SJSA1 (cell line): Measurements from ENCODE around the gene WDR46. TPM values are rescaled to one million over a fixed set of nuclear protein-coding genes. Genes with fewer than 3 reads are reported as not detected.

Experiments
- DNase-seq, 2 experiments: peaks; one replicate each; pipeline ENCODE4 v3.0.0-alpha.2; 2015 to 2020; ENCODE audit warnings: low spot score in 2 of 2, low read depth in 1 of 2
- H3K27ac ChIP-seq: fragments of 250-450 bp; sonication (Bioruptor Pico); 2 replicates; pipeline ENCODE4 v1.5.1; 2020; ENCODE audit warnings: mild to moderate bottlenecking, moderate library complexity
- H3K27me3 ChIP-seq: fragments of 250-450 bp; sonication (Bioruptor Pico); replicated peaks from 2 replicates; pipeline ENCODE4 v1.5.1; 2020; ENCODE audit warnings: mild to moderate bottlenecking, moderate library complexity
- H3K36me3 ChIP-seq: fragments of 250-450 bp; sonication (Bioruptor Pico); 2 replicates; pipeline ENCODE4 v1.5.1; 2020; ENCODE audit warnings: mild to moderate bottlenecking
- H3K4me1 ChIP-seq: fragments of 250-450 bp; sonication (Bioruptor Pico); replicated peaks from 2 replicates; pipeline ENCODE4 v1.6.1; 2021; ENCODE audit warnings: mild to moderate bottlenecking
- H3K4me3 ChIP-seq: fragments of 250-450 bp; sonication (Bioruptor Pico); 2 replicates; pipeline ENCODE4 v1.5.1; 2020; ENCODE audit warnings: mild to moderate bottlenecking
- H3K9me3 ChIP-seq: fragments of 250-450 bp; sonication (Bioruptor Pico); replicated peaks from 2 replicates; pipeline ENCODE4 v1.5.1; 2020; ENCODE audit warnings: mild to moderate bottlenecking
- total RNA-seq: library from RNA; depleted of rRNA; stranded (reverse); fragments of >200 nt; shearing (Covaris generic); gene quantifications from 2 replicates; pipeline ENCODE4 v1.2.3, GENCODE V29; 2014; rRNA removed

Gene WDR46
- total RNA-seq, 1 experiment from 2014 or later = 81.8 TPM

DNA sequence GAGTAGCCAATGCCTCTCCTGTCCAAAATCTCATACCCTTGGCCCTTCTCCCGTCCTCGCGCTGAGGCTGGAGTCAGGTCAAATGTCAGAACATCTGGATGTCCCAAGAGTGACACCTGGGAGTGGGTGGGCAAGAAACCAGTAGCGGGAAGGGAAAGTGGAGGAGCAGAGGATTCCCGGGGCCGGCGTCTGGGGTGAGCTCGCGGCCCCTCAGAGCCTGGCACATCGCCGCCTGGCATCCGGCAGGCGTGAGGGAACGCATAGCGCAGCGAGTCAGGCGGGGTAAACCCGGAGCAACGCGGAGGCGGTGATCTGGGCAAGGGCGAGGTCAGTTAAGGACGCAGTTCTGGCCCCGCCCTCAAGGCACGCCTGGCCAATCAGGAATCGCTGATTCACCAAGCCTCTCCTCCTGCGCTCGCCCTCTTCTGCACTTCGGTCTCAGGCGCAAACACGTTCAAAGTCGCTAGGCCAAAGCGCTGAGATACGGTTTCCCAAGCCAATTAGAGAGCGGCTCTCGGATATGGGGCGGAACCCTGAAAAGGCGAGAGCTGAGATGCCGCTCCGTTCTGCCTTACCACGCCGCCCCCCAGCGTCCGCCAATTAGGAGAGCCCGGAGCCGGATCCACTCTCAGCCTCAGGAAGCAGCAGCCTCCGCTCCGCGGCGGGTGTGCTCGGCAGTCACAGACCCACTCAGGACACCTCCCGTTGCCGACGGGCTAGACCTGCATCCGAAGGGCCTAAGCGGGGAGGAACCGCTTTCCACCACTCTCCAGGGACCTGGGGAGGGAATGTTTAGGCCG lies 39.9 kb downstream of the WDR46 start:
- Histone ChIP-seq H3K9me3 (no peaks in the 10 kb centered on the region), H3K4me1 (peaks cover 26% of the 10 kb centered on the region), H3K27me3 (no peaks in the 10 kb centered on the region), H3K36me3 (peaks cover 13% of the 10 kb centered on the region; the same call in 1 of the 2 replicates), H3K27ac (peak overlapping the region; percentile 50), H3K4me3 (peak overlapping the region; percentile 40)
- peak; percentile 98 for DNase-seq

DNA sequence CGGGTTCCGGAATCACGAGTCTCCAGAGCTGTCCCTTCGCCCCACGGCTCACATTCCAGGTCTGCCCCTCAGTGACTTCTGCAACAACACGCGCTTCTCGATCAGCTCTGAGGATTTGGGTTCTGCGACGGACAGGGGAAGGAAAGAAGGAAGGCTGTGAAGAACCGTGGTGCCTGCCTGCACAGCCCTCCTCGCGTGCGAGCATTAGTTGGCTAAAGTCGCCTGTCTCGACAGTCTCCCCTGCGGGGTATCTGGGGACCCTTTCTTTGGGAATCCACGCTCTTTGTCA lies 40.5 kb downstream of the WDR46 start:
- Histone ChIP-seq H3K36me3 (peaks cover 13% of the 10 kb centered on the region; the same call in 1 of the 2 replicates), H3K4me3 (peak overlapping the region; percentile 40), H3K27me3 (no peaks in the 10 kb centered on the region), H3K27ac (peak overlapping the region; percentile 30), H3K4me1 (peaks cover 26% of the 10 kb centered on the region), H3K9me3 (no peaks in the 10 kb centered on the region)
- DNase-seq = peak in 1 of 2 experiments; percentile 50

DNA sequence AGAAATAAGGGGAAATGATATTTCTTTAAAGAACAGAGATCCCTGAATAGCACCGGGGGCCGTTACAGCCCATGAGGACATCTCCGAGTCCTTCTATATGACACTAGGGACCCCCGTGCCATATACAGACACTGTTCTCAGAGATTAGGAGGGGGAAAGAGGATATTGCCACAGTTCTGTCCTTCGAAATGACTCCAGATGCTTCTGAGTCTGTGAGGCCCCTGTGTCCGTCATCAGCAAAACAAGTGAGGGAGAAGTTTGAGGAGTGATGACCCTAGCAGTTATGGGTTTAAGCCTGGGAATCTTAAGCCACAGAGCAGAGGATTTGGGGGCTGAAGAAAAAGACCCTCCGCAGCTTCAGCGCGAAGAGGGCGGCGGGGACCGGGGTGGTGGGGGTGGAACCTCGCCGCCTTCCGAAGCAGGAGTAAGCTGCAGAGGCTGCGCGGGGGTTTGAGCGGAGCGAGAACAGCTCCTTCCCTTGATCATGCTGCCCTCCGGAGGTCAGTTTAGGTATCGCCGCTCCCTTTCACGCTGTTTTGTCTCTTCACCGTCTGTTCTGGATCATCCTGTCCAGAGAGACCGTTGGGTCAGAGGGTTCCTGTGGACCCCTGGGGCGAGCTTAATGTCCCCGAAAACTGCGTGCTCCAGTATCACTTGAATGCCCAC lies 40.9 kb downstream of the WDR46 start:
- peak overlapping the region; percentile 30 for H3K27ac ChIP-seq
- peak; percentile 85 to 89 for DNase-seq
- H3K27me3 ChIP-seq = 0 out of 2 replicates have a peak, but pooled peaks cover 2% of the 10 kb centered on the region
- H3K4me3 ChIP-seq = peak overlapping the region; percentile 40
- H3K9me3 ChIP-seq = no peaks in the 10 kb centered on the region
- peaks cover 13% of the 10 kb centered on the region; the same call in 1 of the 2 replicates for H3K36me3 ChIP-seq
- H3K4me1 ChIP-seq = peaks cover 26% of the 10 kb centered on the region

GRCh38 chr6:33243476-33243875 lies 45.6 kb downstream of the WDR46 start:
- peaks cover 7% of the 10 kb centered on the region for H3K4me1 ChIP-seq
- DNase-seq = no peak
- H3K27me3 ChIP-seq = peaks cover 23% of the 10 kb centered on the region
- no peaks in the 10 kb centered on the region for H3K36me3 ChIP-seq
- H3K27ac ChIP-seq = no peak overlapping the region
- H3K9me3 ChIP-seq = no peaks in the 10 kb centered on the region
- H3K4me3 ChIP-seq = no peak overlapping the region

DNA sequence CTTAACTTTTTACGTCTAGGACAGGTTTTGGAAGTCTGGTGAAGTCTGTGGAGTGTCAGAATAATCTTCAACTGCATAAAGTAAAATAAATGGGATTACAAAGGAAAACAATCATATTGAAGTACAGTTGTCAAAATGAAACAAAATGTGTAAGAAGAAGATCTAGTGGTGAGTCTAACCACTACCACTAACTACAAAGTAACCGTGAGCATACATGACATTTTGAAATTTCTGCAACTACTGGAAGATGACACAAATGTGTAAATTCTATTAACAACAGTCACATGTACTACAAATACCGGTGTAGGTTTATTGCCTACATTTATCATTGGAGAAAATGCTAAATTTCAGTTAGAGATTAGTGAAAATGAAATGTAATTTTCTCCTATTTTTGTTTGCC lies 47.1 kb downstream of the WDR46 start:
- H3K4me1 ChIP-seq = no peaks in the 10 kb centered on the region
- no peaks in the 10 kb centered on the region for H3K9me3 ChIP-seq
- no peaks in the 10 kb centered on the region for H3K36me3 ChIP-seq

DNA sequence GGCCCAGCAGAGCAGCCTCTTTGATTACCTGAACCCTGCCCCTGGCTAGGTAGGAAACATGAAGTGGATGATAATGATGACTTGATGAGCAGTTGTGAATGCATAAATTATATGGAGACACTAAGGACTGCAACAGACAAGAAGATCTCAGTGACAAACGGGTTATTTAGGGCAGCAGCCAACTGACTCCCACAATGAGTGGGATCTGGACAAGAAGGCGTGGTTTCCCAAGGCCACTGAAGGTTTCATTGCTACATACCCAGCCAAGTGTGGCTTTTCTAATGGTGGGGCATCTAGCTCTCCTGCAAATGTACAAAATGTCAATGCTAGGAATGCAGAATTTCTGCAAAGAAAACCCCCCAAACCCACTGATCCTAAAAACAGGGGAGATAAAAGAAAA lies 51.3 kb downstream of the WDR46 start:
- no peaks in the 10 kb centered on the region for H3K9me3 ChIP-seq
- H3K4me1 ChIP-seq = no peaks in the 10 kb centered on the region
- H3K27ac ChIP-seq = no peak overlapping the region
- peaks cover 30% of the 10 kb centered on the region for H3K27me3 ChIP-seq
- H3K36me3 ChIP-seq = no peaks in the 10 kb centered on the region
- DNase-seq = no peak
- H3K4me3 ChIP-seq = no peak overlapping the region

More for the DNA sequence above, 47.1 kb downstream of the WDR46 start:
- H3K27ac ChIP-seq = no peak overlapping the region
- H3K4me3 ChIP-seq = no peak overlapping the region
- DNase-seq = no peak
- H3K27me3 ChIP-seq = peaks cover 23% of the 10 kb centered on the region

DNA sequence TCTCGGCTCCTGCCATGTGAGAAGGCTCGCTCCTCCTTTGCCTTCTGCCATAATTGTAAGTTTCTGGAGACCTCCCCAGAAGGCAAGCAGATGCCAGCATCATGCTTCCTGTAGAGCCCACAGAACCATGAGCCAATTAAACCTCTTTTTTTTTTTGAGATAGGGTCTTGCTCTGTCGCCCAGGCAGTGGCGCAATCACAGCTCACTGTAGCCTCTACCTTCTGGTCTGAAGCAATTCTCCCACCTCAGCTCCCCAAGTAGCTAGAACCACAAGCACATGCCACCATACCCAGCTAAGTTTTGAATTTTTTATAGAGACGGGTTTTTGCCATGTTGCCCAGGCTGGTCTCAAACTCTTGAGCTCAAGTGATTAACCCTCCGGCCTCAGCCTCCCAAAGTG lies 52.2 kb downstream of the WDR46 start:
- Histone ChIP-seq H3K4me1 (no peaks in the 10 kb centered on the region), H3K27ac (no peak overlapping the region), H3K36me3 (no peaks in the 10 kb centered on the region), H3K27me3 (peaks cover 22% of the 10 kb centered on the region), H3K9me3 (no peaks in the 10 kb centered on the region), H3K4me3 (no peak overlapping the region)
- no peak for DNase-seq

- no peak overlapping the region for H3K27ac ChIP-seq
- DNase-seq = no peak
- H3K4me1 ChIP-seq = no peaks in the 10 kb centered on the region
- H3K36me3 ChIP-seq = no peaks in the 10 kb centered on the region
- no peaks in the 10 kb centered on the region for H3K9me3 ChIP-seq
- no peak overlapping the region for H3K4me3 ChIP-seq
- H3K27me3 ChIP-seq = peaks cover 24% of the 10 kb centered on the region
These were observed 52.7 kb downstream of the WDR46 start for GRCh38 chr6:33236328-33236727.

- Histone ChIP-seq H3K4me3 (no peak overlapping the region), H3K4me1 (no peaks in the 10 kb centered on the region), H3K9me3 (no peaks in the 10 kb centered on the region), H3K27me3 (peaks cover 32% of the 10 kb centered on the region), H3K27ac (no peak overlapping the region), H3K36me3 (no peaks in the 10 kb centered on the region)
- DNase-seq = no peak
These were observed 53.8 kb downstream of the WDR46 start for GRCh38 chr6:33235221-33235634.

Other genes starting within 250 kb of the WDR46 start
- not detected in 2 replicates for gene HLA-DPA1, start 215.6 kb downstream of the WDR46 start, total RNA-seq
- not detected in 2 replicates for gene HLA-DPB1, start 213.2 kb downstream of the WDR46 start, total RNA-seq
- 0.32 TPM in 1 of 2 replicates, not detected in the other for gene COL11A2, start 96.8 kb downstream of the WDR46 start, total RNA-seq
- 12.4 and 14.7 TPM in 2 replicates for gene RXRB, start 88.6 kb downstream of the WDR46 start, total RNA-seq
- gene SLC39A7, start 88.4 kb downstream of the WDR46 start, total RNA-seq = 105 and 122 TPM in 2 replicates
- 4.5 and 11.6 TPM in 2 replicates for gene HSD17B8, start 84.6 kb downstream of the WDR46 start, total RNA-seq
- 32.5 and 37.2 TPM in 2 replicates for gene RING1, start 80.7 kb downstream of the WDR46 start, total RNA-seq
- gene VPS52, start 17.4 kb downstream of the WDR46 start, total RNA-seq = 26.9 and 39.4 TPM in 2 replicates
- 2,063 and 2,614 TPM in 2 replicates for gene RPS18, start 17.2 kb downstream of the WDR46 start, total RNA-seq
- gene B3GALT4, start 12.1 kb downstream of the WDR46 start, total RNA-seq = 0.16 TPM in 1 of 2 replicates, not detected in the other
- 66.3 and 67.8 TPM in 2 replicates for gene PFDN6, start 362 bp upstream of the WDR46 start, total RNA-seq
- 24.5 and 35.7 TPM in 2 replicates for gene RGL2, start 9.7 kb upstream of the WDR46 start, total RNA-seq
- 57.8 and 64.3 TPM in 2 replicates for gene TAPBP, start 24.8 kb upstream of the WDR46 start, total RNA-seq
- gene ZBTB22, start 28.5 kb upstream of the WDR46 start, total RNA-seq = 5.6 and 10.1 TPM in 2 replicates
- 37.2 and 44.5 TPM in 2 replicates for gene DAXX, start 33.7 kb upstream of the WDR46 start, total RNA-seq
- gene KIFC1, start 102.6 kb upstream of the WDR46 start, total RNA-seq = 95.5 and 120 TPM in 2 replicates
- gene PHF1, start 121.8 kb upstream of the WDR46 start, total RNA-seq = 15.9 and 23.2 TPM in 2 replicates
- gene CUTA, start 128.9 kb upstream of the WDR46 start, total RNA-seq = 201 and 341 TPM in 2 replicates
- 0.69 and 1.1 TPM in 2 replicates for gene SYNGAP1, start 130.8 kb upstream of the WDR46 start, total RNA-seq
- 2.9 and 4.4 TPM in 2 replicates for gene ZBTB9, start 165.3 kb upstream of the WDR46 start, total RNA-seq